ENCODE results near the gene RNGTT.
"Not testable (repeated sequence)": the region's sequence is repeated elsewhere in the genome, so short reads cannot be mapped to it uniquely, and the experiment has no call there.

RNGTT gene

GRCh38 chr6:88858455-88858854, 105.0 kb downstream of the RNGTT start:
- DNase-seq: no peak

- no peak for DNase-seq
Measured at GRCh38 chr6:88856566-88856965, 106.9 kb downstream of the RNGTT start.

DNA sequence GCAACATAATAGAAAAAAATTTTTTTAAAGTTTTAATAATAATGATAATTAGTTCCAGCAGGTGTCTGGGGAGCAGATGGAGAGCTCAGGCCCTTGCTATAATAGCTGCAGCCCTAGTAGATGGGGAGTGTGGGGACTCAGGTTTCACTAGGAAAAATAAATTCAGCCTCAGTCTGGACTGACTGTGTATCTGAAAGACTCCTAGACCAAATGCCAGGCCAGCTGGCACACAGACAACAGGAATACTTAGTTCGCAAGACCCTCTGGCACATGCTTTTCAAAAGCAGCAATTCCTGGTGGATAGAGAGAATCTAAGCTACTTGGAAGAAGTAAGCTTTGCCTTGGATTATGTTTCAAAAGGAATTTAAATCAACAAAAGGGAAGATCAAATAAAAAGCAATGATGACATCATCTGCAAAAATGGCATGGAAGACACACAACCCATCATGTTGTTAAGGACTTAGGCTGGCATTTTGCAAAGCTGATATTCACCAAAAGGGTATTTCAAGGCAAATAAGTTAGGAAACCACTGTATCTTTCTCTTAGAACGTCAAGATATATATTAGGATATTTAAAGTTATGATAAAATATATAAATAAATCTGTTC, 107.8 kb downstream of the RNGTT start:
- DNase-seq: no peak

DNA sequence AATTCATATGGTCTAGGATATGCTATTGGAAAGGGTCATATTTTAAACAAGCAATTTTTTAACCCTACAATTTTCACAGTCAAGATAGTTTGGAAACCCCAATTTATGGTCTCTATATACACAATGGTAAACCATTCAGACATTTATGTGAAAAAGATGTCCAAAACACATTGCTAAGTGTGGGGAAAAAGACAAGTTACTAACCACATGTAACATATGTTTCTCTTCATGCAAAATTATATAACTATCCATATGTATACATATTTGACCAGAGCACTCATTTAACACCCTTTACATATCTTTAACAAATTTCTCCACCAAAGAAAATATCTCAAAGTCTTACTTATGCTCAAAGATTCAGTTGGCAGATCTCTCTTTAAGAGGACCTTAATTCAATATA, 110.6 kb downstream of the RNGTT start:
- DNase-seq: no peak

GRCh38 chr6:88852000-88852399, 111.4 kb downstream of the RNGTT start:
- DNase-seq: no peak

DNA sequence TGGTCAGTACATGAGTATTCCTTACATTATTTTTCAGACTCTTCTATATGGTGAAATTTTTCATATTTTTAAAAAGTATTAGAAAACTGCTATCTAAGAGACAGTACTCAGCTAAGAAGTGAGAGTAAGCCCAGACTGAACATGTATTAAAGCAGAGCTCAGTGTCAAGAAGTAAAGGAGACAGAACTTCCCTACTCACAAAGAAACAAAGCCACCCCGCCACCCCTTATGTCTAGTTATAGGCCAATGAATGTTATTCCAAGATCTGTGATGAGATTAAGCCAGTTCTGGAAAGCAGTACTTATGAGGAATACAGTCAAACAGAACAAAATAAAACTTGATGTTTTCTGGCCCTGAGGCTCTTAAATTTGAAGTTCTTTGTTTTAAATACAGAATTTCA, 114.5 kb downstream of the RNGTT start:
- DNase-seq: no peak

GRCh38 chr6:88843040-88843439, 120.4 kb downstream of the RNGTT start:
- DNase-seq: no peak

DNA sequence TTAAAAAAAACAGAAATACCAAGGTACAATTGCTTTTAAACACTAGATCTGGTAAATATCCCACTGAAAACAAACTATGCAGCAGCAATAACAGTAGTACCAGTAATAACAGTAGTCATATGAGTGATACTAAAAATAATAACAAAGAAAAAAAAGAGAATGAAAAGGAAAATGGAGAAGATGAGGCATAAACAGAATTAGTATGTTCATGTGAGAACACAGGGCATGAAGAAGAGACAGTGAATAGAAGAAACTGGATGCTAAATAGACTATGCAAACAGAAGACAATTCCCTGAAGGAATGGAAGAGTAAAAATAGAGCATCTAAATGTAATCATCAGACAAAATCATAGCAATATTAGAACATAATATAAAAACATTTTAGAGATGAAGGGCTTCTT, 121.1 kb downstream of the RNGTT start:
- DNase-seq: no peak

- DNase-seq: no peak
Measured at GRCh38 chr6:88840796-88841539, 122.5 kb downstream of the RNGTT start.

- DNase-seq: no peak
Measured at GRCh38 chr6:88840289-88840688, 123.1 kb downstream of the RNGTT start.

DNA sequence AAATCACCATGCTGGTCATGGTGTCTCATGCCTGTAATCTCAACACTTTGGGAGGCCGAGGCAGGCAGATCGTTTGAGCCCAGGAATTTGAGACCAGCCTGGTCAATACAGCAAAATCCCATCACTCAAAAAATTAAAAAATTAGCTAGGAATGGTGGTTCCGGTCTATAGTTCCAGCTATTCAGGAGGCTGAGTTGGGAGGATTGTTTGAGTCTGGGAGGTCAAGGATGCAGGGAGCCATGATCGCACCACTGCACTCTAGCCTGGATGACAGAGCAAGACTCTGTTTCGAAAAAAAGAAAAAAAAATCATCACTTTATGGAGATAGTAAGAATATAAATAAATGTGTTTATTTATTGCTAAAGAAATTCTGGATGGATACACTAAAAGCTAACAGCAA, 124.1 kb downstream of the RNGTT start:
- no peak for DNase-seq

DNA sequence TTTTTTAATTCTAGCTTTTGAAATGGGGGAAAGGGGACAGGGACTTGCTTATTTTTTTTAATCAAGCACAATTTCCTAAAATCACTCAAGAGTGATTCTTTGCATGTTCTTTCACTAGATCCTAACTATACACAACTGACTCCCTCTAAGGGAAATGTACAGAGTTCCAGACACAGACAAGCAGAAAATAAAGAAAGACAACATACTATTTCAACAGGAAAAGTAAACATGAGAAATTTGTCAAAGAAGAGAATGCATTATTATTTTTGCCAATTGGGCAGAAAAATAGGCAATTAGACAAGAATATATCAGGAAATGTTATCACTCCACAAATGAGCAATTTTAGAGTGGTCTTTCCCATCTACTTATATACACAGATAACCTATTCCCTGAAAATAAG, 128.2 kb downstream of the RNGTT start:
- DNase-seq: no peak

DNA sequence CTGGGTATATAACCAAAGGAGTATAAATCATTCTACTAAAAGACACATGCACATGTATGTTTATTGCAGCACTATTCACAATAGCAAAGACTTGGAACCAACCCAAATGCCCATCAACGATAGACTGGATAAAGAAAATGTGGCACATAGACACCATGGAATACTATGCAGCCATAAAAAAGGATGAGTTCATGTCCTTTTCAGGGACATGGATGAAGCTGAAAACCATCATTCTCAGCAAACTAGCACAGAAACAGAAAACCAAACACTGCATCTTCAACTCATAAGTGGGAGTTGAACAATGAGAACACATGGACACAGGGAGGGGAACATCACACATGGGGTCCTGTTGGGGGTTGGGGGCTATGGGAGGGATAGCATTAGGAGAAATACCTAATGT, 130.3 kb downstream of the RNGTT start:
- DNase-seq: not testable (repeated sequence)

- not testable (repeated sequence) for DNase-seq
Measured at GRCh38 chr6:88827599-88827998, 135.8 kb downstream of the RNGTT start.

DNA sequence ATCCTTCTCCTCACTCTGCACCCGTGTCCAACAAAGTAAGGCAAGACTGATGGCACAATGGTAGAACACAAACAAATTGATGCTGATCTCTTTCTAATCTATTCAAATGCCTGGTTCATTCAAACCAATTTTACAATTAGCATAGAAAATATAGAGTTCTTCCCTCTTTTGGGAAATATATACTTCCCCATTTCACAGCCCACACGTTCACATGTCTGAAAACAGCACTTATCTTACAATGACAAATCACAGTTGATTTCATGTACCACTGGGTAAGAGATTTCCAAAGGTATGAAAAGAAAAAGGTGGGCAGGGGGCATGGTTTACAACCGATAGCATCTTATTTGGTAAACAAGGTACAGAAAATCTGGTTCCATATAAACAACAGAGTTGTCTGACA, 137.6 kb downstream of the RNGTT start:
- no peak for DNase-seq

- no peak for DNase-seq
Measured at GRCh38 chr6:88823998-88824397, 139.4 kb downstream of the RNGTT start.

GRCh38 chr6:88815491-88815890, 147.9 kb downstream of the RNGTT start:
- no peak for DNase-seq

DNA sequence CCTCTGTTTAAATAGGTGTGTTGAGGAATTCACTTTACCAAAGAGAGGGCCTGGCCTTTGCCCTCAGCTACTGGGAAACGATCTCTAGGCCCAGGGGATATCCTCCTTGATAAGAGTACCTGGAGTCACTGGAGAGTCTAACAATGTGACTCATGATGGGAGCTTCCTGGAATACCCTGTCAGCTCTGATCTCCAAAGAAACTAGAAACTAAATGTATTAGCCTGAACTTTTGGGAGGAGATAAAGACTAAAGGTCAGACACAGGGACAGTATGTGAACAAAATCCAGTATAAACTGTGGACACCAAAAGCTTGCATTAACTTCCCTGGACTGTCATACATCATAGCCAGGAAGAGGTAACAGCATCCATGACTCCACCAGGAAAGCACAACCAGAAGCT, 148.5 kb downstream of the RNGTT start:
- DNase-seq: no peak

GRCh38 chr6:88813045-88813444, 150.4 kb downstream of the RNGTT start:
- no peak for DNase-seq

DNA sequence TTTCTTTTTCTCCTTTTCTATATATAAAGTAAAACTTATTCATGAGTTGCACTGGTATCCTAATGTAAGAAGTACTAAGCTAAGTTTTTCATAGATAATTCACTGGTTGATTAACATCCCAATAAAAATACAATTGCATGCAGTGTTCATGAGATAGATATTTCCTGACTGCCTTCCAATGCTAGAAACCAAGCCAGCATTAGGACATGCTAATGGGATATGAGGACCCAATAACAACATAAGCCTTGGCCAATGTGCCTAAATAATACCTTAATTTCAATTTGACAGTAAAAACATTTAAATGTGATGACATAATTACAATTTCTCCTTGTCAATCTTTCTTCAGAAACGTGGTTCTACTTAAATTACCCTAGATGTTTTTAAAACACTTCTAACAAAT, 152.7 kb downstream of the RNGTT start:
- no peak for DNase-seq

- DNase-seq: no peak
Measured at GRCh38 chr6:88810089-88810488, 153.3 kb downstream of the RNGTT start.

GRCh38 chr6:88808381-88808780, 155.0 kb downstream of the RNGTT start:
- DNase-seq: no peak

DNA sequence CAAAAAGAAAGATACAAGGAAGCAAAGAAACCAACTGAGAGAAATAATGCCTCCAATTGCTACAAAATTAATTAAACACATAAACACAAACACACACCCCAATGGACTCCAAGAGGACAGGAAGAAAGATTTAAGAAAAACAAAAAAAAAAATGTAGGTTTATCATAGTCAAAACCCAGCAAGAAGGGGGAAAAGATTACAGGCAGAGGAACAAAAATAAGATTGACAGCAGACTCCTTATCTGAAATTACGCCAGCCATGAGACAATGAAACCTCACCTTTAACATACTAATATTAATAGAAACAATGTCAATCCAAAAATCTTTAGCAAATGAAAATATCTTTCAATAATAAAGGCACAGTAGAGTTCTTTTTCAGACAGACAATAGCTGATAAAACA, 155.8 kb downstream of the RNGTT start:
- DNase-seq: no peak

DNA sequence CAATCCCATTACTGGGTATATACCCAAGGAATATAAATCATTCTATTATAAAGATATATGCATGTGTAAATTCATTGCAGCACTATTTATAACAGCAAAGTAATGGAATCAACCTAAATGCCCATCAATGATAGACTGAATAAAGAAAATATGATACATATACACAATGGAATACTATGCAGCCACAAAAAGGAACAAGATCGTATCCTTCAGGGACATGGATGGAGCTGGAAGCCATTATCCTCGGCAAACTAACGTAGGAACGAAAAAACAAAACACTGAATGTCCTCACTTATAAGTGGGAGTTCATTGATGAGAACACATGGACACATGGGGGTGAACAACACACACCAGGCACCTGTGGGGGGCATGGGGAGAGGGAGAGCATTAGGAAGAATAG, 156.7 kb downstream of the RNGTT start:
- no peak for DNase-seq

- no peak for DNase-seq
Measured at GRCh38 chr6:88804701-88805100, 158.7 kb downstream of the RNGTT start.

All from CD4-positive, alpha-beta T cell treated with Interferon gamma for 1 hour (primary cell).